Pancreas (tissue), 10 donors: Measurements from ENCODE around the gene GULP1. TPM values are rescaled to one million over a fixed set of nuclear protein-coding genes. Genes with fewer than 3 reads are reported as not detected.

ENCODE experiments used
- ATAC-seq, 4 donors: fragments of 200-7000 bp; cut with Tn5 transposase; one replicate each; pipeline versions ENCODE4 v1.8.0 to v1.9.1; 2020; ENCODE audit warnings: mild to moderate bottlenecking in 4 of 4, moderate library complexity in 4 of 4
- DNase-seq, 6 donors: peaks; one replicate each; pipeline ENCODE4 v3.0.0-alpha.2; 2020
- FAIRE-seq: peaks from 2 replicates; lab custom pipeline; 2012; peaks lifted over from hg19 to GRCh38; lab: Jason Lieb, UNC
- H3K27ac ChIP-seq, 4 donors: fragments of 200-600 bp; sonication (generic); 1 replicate in 3 of 4; 2 replicates in 1 of 4; pipeline versions ENCODE4 v1.5.0 to v1.8.0; 2020
- H3K27me3 ChIP-seq, 4 donors: fragments of 200-600 bp; one replicate each; pipeline ENCODE4 v1.8.0; 2021
- H3K36me3 ChIP-seq, 3 donors: fragments of 200-600 bp; sonication (generic) in 1 of 3; one replicate each; pipeline versions ENCODE4 v1.5.0 to v1.8.0; 2020 to 2021
- H3K4me1 ChIP-seq, 3 donors: fragments of 200-600 bp; one replicate each; pipeline ENCODE4 v1.8.0; 2021
- H3K4me3 ChIP-seq, 4 donors: fragments of 200-600 bp; sonication (generic) in 2 of 4; one replicate each; pipeline versions ENCODE4 v1.5.0 to v1.8.0; 2020 to 2021
- H3K9me3 ChIP-seq, 4 donors: fragments of 200-600 bp; one replicate each; pipeline ENCODE4 v1.8.0; 2021
- CTCF ChIP-seq, 4 donors: fragments of 200-600 bp; sonication (generic) in 3 of 4; IDR thresholded peaks; one replicate each; pipeline versions ENCODE4 v1.5.0 to v1.8.0; 2021; ENCODE audit warnings: antibody characterized with exemption in 4 of 4
- WGBS, 2 donors: extraction: QIAGEN DNeasy Blood & Tissue Kit; methylation state at CpG; one replicate each; pipeline ENCODE4 v1.1.7; 2013; 5-methylcytosine and 5-hydroxymethylcytosine counted together
- intact Hi-C, 3 donors: fragments of 100-400 bp; cut with DNase I; formaldehyde crosslinking; loops; one replicate each; pipeline versions ENCODE4 v1.11.1 to v1.14.2; 2022
- polyA plus RNA-seq, 2 donors: library from polyadenylated mRNA; stranded (reverse); fragments of 200-250 nt; gene quantifications; one replicate each; pipeline ENCODE4 v1.2.3, GENCODE V29; 2013
- total RNA-seq, 6 donors: library from RNA; stranded (reverse); fragmentation: NEBNext Ultra II Directional in 4 of 6; extraction: Animal tissue kit (Norgen Biotek cat#: 25700) in 4 of 6; gene quantifications; one replicate each; pipeline versions ENCODE4 v1.2.1 to v1.2.4, GENCODE V29; 2021 to 2023
- donor health status: healthy with polysubstance abuse.
- donor health status: DM: no; HTN: no; CAD: no; lungs with moderate emphysema.
- donor health status: DM: no; HTN: no; CAD: no.
- donor health status: control.
- donor health status: control.
- donor health status: Bipolar disorder and iron deficiency.
- donor health status: DM: yes; HTN: yes; CAD: no.
- donor health status: DM: no; HTN: no; CAD: no.
- donor health status: DM: no; HTN: no; CAD: no.
- donor health status: DM: yes; HTN: yes; CAD: no.

Gene GULP1
- total and polyA plus RNA-seq, 8 donors, result 5.4 to 35.7 (median 17.5) TPM

GRCh38 chr2:188449561-188449960, 157.9 kb downstream of the GULP1 start:
- ATAC-seq (no peak), DNase-seq (no peak), FAIRE-seq (no peak)
- Histone ChIP-seq H3K4me1 (peaks cover 0 to 17% (median 0%) of the 10 kb centered on the region in 3 donors), H3K27me3 (no peaks in the 10 kb centered on the region), H3K27ac (no peak overlapping the region), H3K36me3 (no peaks in the 10 kb centered on the region), H3K9me3 (no peaks in the 10 kb centered on the region), H3K4me3 (no peak overlapping the region)
- no peak for TF ChIP-seq CTCF (IDR thresholded peaks at IDR 0.05)
- 98 to 100% methylated on average over 1 of the region's 1 CpG for WGBS, 2 donors
- intact Hi-C loops, result no loop called here

GRCh38 chr2:188449971-188450370, 158.3 kb downstream of the GULP1 start:
- intact Hi-C loops, result no loop called here
- no peaks in the 10 kb centered on the region for H3K36me3 ChIP-seq
- H3K4me1 ChIP-seq, result peaks cover 0 to 17% (median 0%) of the 10 kb centered on the region in 3 donors
- H3K9me3 ChIP-seq, result no peaks in the 10 kb centered on the region
- no peak for ATAC-seq
- no peak overlapping the region for H3K4me3 ChIP-seq
- no peak for TF ChIP-seq CTCF (IDR thresholded peaks at IDR 0.05)
- no peak for DNase-seq
- H3K27ac ChIP-seq, result no peak overlapping the region
- H3K27me3 ChIP-seq, result no peaks in the 10 kb centered on the region
- FAIRE-seq, result peak; percentile 47

- Histone ChIP-seq H3K4me3 (no peak overlapping the region), H3K4me1 (peaks cover 0 to 17% (median 0%) of the 10 kb centered on the region in 3 donors), H3K36me3 (no peaks in the 10 kb centered on the region), H3K27ac (no peak overlapping the region), H3K27me3 (no peaks in the 10 kb centered on the region), H3K9me3 (no peaks in the 10 kb centered on the region)
- TF ChIP-seq CTCF (IDR thresholded peaks at IDR 0.05), result no peak
- intact Hi-C loops, result no loop called here
- ATAC-seq (no peak), DNase-seq (no peak), FAIRE-seq (peak; percentile 17)
- 87 to 93% methylated on average over 2 of the region's 2 CpGs for WGBS, 2 donors
These were observed 159.2 kb downstream of the GULP1 start for GRCh38 chr2:188450732-188451483.

- DNase-seq (no peak), FAIRE-seq (no peak), ATAC-seq (no peak)
- no peaks in the 10 kb centered on the region for H3K27me3 ChIP-seq
- no peaks in the 10 kb centered on the region for H3K9me3 ChIP-seq
- intact Hi-C loops, result no loop called here
- 76 to 85% methylated on average over 1 of the region's 1 CpG for WGBS, 2 donors
- no peaks in the 10 kb centered on the region for H3K36me3 ChIP-seq
- H3K27ac ChIP-seq, result no peak overlapping the region
- H3K4me3 ChIP-seq, result no peak overlapping the region
- TF ChIP-seq CTCF (IDR thresholded peaks at IDR 0.05), result no peak
- H3K4me1 ChIP-seq, result peaks cover 0 to 17% (median 0%) of the 10 kb centered on the region in 3 donors
These were observed 160.4 kb downstream of the GULP1 start for GRCh38 chr2:188452084-188452483.
